Measurements from ENCODE around the gene UGT1A8. TPM values are rescaled to one million over a fixed set of nuclear protein-coding genes. Genes with fewer than 3 reads are reported as not detected.
"Not testable (repeated sequence)": the region's sequence is repeated elsewhere in the genome, so short reads cannot be mapped to it uniquely, and the experiment has no call there.

The UGT1A8 gene
- total and polyA plus RNA-seq, 2 experiments from 2014 or later, result 0.10 TPM; not detected in 1

DNA sequence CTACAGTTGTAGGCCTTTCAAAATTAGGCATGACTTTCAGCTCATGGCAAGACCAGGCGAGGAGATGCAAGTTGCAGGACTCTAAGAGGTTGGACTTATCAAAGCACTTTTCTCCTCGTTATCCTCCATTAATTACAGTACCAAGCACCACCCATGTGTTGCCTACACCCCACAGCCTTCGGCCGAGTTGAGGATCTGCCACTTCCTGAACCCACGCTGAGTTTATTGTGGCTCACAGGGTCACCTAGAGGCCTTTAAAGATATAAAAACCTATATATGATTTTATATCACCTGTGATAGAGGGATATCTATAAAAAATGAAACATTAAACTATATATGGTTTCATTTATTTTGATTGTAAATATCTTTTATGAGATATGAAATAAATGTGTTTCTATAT is 21.4 kb downstream of the UGT1A8 start:
- H2AFZ ChIP-seq, result no peak overlapping the region
- no peaks in the 10 kb centered on the region for H3K4me1 ChIP-seq (ENCODE audit: insufficient read depth)
- TF ChIP-seq EZH2 (IDR thresholded peaks at IDR 0.05; ENCODE audit: borderline replicate concordance), result no peak
- TF ChIP-seq, protein P1, sequence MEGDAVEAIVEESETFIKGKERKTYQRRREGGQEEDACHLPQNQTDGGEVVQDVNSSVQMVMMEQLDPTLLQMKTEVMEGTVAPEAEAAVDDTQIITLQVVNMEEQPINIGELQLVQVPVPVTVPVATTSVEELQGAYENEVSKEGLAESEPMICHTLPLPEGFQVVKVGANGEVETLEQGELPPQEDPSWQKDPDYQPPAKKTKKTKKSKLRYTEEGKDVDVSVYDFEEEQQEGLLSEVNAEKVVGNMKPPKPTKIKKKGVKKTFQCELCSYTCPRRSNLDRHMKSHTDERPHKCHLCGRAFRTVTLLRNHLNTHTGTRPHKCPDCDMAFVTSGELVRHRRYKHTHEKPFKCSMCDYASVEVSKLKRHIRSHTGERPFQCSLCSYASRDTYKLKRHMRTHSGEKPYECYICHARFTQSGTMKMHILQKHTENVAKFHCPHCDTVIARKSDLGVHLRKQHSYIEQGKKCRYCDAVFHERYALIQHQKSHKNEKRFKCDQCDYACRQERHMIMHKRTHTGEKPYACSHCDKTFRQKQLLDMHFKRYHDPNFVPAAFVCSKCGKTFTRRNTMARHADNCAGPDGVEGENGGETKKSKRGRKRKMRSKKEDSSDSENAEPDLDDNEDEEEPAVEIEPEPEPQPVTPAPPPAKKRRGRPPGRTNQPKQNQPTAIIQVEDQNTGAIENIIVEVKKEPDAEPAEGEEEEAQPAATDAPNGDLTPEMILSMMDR (IDR thresholded peaks at IDR 0.05; ENCODE audit: poor library complexity), result no peak
- no peak for TF ChIP-seq EZH2phosphoT487 (IDR thresholded peaks at IDR 0.05; ENCODE audit: low read depth, severe bottlenecking, unreplicated experiment)
- H3K79me2 ChIP-seq, result no peaks in the 10 kb centered on the region
- DNase-seq (ENCODE audit: low spot score), result no peak
- no peak overlapping the region for H3K4me2 ChIP-seq
- no peaks in the 10 kb centered on the region for H3K9me2 ChIP-seq (replicated peaks; ENCODE audit: insufficient read depth)
- no peak overlapping the region for H3K27ac ChIP-seq
- H3K9me3 ChIP-seq (ENCODE audit: low read depth), result no peaks in the 10 kb centered on the region
- H4K20me1 ChIP-seq (ENCODE audit: insufficient read depth, poor library complexity, severe bottlenecking), result no peaks in the 10 kb centered on the region
- 82% methylated on average over 5 of the region's 5 CpGs for WGBS (ENCODE audit: low lambda C conversion rate, missing lambda C conversion rate)
- no peaks in the 10 kb centered on the region for H3K27me3 ChIP-seq
- H3K36me3 ChIP-seq (replicated peaks; ENCODE audit: insufficient read depth, low read depth), result no peaks in the 10 kb centered on the region
- H3K4me3 ChIP-seq, result no peak overlapping the region

DNA sequence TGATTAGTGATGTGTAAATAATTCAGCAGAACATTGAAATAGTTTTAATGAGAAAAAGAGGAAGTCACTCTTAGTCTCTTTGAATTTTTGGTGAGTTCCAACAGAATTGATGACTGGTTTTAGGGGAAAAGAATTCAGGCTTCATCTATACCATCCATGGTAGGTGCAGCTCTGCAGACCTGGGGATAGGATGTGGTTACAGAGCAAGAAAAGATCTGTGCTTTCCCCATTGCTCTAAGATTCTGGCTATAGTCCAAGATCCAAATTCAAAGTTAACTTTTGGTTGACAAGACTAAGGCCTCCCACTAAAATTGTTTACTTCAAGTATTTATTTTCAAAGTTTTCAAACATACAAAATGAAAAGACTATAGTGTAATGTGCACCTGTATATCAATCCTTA is 22.4 kb downstream of the UGT1A8 start:
- no peaks in the 10 kb centered on the region for H3K36me3 ChIP-seq (replicated peaks; ENCODE audit: insufficient read depth, low read depth)
- no peaks in the 10 kb centered on the region for H3K27me3 ChIP-seq
- DNase-seq (ENCODE audit: low spot score), result no peak
- no peak overlapping the region for H3K4me3 ChIP-seq
- H3K9me2 ChIP-seq (replicated peaks; ENCODE audit: insufficient read depth), result no peaks in the 10 kb centered on the region
- no peak overlapping the region for H3K4me2 ChIP-seq
- H3K27ac ChIP-seq, result no peak overlapping the region
- no peaks in the 10 kb centered on the region for H4K20me1 ChIP-seq (ENCODE audit: insufficient read depth, poor library complexity, severe bottlenecking)
- no peaks in the 10 kb centered on the region for H3K79me2 ChIP-seq
- H3K9me3 ChIP-seq (ENCODE audit: low read depth), result no peaks in the 10 kb centered on the region
- TF ChIP-seq EZH2phosphoT487 (IDR thresholded peaks at IDR 0.05; ENCODE audit: low read depth, severe bottlenecking, unreplicated experiment), result no peak
- no peak for TF ChIP-seq EZH2 (IDR thresholded peaks at IDR 0.05; ENCODE audit: borderline replicate concordance)
- TF ChIP-seq, protein P1 (IDR thresholded peaks at IDR 0.05; ENCODE audit: poor library complexity), result no peak
- H2AFZ ChIP-seq, result no peak overlapping the region
- no peaks in the 10 kb centered on the region for H3K4me1 ChIP-seq (ENCODE audit: insufficient read depth)

DNA sequence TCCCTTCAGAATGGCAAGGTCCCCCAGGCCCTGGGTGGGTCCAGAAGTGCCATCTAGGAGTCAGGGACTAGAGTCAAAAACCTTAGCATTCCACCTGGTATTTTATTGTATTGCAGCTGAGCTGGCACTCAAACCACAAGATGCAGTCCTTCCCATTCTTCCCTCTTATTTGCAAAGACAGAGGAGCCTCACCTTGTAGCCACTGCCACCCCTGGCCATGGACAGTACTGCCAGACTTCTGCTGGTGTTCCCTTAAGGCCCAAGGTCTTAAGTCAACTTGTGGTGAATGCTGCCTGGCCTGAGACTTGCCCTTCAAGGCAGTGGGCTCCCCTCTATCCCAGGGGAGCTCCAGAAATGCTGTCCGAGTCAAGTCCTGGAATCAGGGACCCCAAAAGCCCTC is 25.7 kb downstream of the UGT1A8 start:
- Histone ChIP-seq H3K9me2 (replicated peaks; ENCODE audit: insufficient read depth) (no peaks in the 10 kb centered on the region), H4K20me1 (ENCODE audit: insufficient read depth, poor library complexity, severe bottlenecking) (no peaks in the 10 kb centered on the region), H3K4me1 (ENCODE audit: insufficient read depth) (no peaks in the 10 kb centered on the region), H3K36me3 (replicated peaks; ENCODE audit: insufficient read depth, low read depth) (no peaks in the 10 kb centered on the region), H3K4me3 (no peak overlapping the region), H3K9me3 (ENCODE audit: low read depth) (no peaks in the 10 kb centered on the region), H3K4me2 (no peak overlapping the region), H3K79me2 (no peaks in the 10 kb centered on the region), H3K27me3 (no peaks in the 10 kb centered on the region), H2AFZ (no peak overlapping the region), H3K27ac (no peak overlapping the region)
- TF ChIP-seq, protein P1 (IDR thresholded peaks at IDR 0.05; ENCODE audit: poor library complexity), result peak; percentile 8
- TF ChIP-seq EZH2 (IDR thresholded peaks at IDR 0.05; ENCODE audit: borderline replicate concordance), result no peak
- WGBS (ENCODE audit: low lambda C conversion rate, missing lambda C conversion rate), result 87% methylated on average over 1 of the region's 1 CpG
- DNase-seq (ENCODE audit: low spot score), result peak; percentile 3

DNA sequence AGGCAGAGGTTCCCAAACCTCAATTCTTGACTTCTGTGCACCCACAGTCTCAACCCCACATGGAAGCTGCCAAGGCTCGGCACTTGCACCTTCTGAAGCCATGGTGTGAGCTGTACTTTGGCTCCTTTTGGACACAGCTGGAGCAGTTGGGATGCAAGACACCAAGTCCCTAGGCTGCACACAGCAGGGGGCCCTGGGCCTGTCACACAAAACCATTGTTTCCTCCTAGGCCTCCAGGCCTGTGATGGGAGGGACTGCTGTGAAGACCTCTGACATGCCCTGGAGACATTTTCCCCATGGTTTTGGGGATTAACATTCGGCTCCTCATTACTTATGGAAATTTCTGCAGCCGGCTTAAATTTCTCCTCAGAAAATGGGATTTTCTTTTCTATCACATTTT is 28.6 kb downstream of the UGT1A8 start:
- H3K27ac ChIP-seq; H3K9me2 ChIP-seq (replicated peaks; ENCODE audit: insufficient read depth); H3K27me3 ChIP-seq; H4K20me1 ChIP-seq (ENCODE audit: insufficient read depth, poor library complexity, severe bottlenecking); H3K79me2 ChIP-seq; H3K9me3 ChIP-seq (ENCODE audit: low read depth); DNase-seq (ENCODE audit: low spot score); H3K4me2 ChIP-seq; H3K36me3 ChIP-seq (replicated peaks; ENCODE audit: insufficient read depth, low read depth); H3K4me3 ChIP-seq; H2AFZ ChIP-seq; H3K4me1 ChIP-seq (ENCODE audit: insufficient read depth): not testable (repeated sequence)
- WGBS (ENCODE audit: low lambda C conversion rate, missing lambda C conversion rate), result 90% methylated on average over 3 of the region's 3 CpGs

Measured in hepatocyte (in vitro differentiated cells).